ENCODE measurements around the gene OR14A16.

Gene OR14A16

DNA sequence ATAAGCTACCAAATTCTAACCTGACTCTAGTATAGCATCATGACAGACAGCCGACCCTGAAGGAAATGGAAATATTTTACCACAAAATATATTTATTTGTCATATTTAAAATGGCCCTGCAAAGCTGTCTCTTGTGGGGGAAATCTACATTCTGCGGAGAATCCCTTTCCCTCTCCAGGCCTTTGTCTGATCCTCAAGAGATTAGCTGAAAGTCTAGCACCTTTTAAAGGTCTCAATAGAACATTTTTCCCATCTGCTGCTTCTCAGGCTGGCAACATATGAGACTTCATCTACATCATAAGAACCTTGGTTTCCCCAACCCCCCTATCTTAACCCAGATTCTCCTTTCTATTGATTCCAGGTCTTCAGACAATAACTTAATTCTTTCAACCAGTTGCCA is 19.5 kb upstream of the OR14A16 start:
- H3K4me3 ChIP-seq (ENCODE audit: control insufficient read depth, low read depth, low read length), result no peak overlapping the region
- no peak for DNase-seq (ENCODE audit: low read depth)
- no peak for TF ChIP-seq CTCF (IDR thresholded peaks at IDR 0.05; ENCODE audit: control insufficient read depth, insufficient read depth, low read depth, low read length, missing control alignments)

- no peak within 1 kb of the TSS for H3K4me3 ChIP-seq (ENCODE audit: control insufficient read depth, low read depth, low read length)
- TF ChIP-seq CTCF (IDR thresholded peaks at IDR 0.05; ENCODE audit: control insufficient read depth, insufficient read depth, low read depth, low read length, missing control alignments), result no peak
- DNase-seq (ENCODE audit: low read depth), result no peak
Measured at GRCh38 chr1:247841796-247842195, 17.9 kb upstream of the OR14A16 start, which contains the start of gene OR11L1. Gene OR11L1, minus strand, starts transcription at chr1:247841896. Its CDS starts 0 bp downstream, at chr1:247841896.

- no peak for TF ChIP-seq CTCF (IDR thresholded peaks at IDR 0.05; ENCODE audit: control insufficient read depth, insufficient read depth, low read depth, low read length, missing control alignments)
- DNase-seq (ENCODE audit: low read depth), result no peak
Measured at GRCh38 chr1:247840818-247841217, 16.9 kb upstream of the OR14A16 start.

DNA sequence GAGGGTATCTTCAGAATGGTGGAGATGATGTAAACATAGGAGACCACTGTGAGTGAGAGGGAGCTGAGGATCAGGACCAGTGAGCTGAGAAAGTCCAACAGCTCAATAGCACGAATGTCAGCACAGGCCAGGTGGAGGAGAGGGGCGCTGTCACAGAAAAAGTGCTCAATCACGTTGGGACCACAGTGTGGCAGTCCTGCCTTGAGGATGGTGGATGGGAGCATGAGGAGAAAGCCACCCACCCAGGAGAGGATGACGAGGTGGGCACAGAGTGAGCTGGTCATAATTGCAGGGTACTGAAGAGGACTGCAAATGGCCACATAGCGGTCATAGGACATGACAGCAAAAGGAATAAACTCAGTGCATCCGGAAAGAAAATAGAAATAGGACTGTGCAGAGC is 9.7 kb upstream of the OR14A16 start:
- no peak overlapping the region for H3K4me3 ChIP-seq (ENCODE audit: control insufficient read depth, low read depth, low read length)
- no peak for DNase-seq (ENCODE audit: low read depth)
- no peak for TF ChIP-seq CTCF (IDR thresholded peaks at IDR 0.05; ENCODE audit: control insufficient read depth, insufficient read depth, low read depth, low read length, missing control alignments)

More at GRCh38 chr1:247840818-247841217, 16.9 kb upstream of the OR14A16 start:
- no peak overlapping the region for H3K4me3 ChIP-seq (ENCODE audit: control insufficient read depth, low read depth, low read length)

- DNase-seq (ENCODE audit: low read depth), result no peak
- TF ChIP-seq CTCF (IDR thresholded peaks at IDR 0.05; ENCODE audit: control insufficient read depth, insufficient read depth, low read depth, low read length, missing control alignments), result no peak
- H3K4me3 ChIP-seq (ENCODE audit: control insufficient read depth, low read depth, low read length), result no peak overlapping the region
Measured at GRCh38 chr1:247829656-247830055, 5.7 kb upstream of the OR14A16 start.

DNA sequence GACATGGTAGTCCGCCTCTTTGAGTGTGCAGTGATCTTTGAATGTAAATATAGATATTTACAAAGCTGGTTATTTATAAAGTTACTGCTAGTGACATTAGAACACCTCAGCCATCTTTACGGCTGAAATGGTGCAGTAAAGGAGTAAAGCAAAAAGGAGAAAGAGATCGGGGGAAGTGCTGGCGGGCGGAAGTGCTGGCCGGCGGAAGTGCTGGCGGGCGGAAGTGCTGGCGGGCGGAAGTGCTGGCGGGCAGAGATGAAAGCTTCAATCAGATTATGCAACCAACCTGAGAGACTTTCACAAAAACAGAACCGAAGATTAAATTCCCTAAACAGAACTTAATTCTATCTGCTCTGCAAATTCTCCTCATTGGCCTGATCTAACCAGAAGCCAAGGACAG is 1.4 kb upstream of the OR14A16 start:
- no peak overlapping the region for H3K4me3 ChIP-seq (ENCODE audit: control insufficient read depth, low read depth, low read length)
- no peak for DNase-seq (ENCODE audit: low read depth)
- no peak for TF ChIP-seq CTCF (IDR thresholded peaks at IDR 0.05; ENCODE audit: control insufficient read depth, insufficient read depth, low read depth, low read length, missing control alignments)

DNA sequence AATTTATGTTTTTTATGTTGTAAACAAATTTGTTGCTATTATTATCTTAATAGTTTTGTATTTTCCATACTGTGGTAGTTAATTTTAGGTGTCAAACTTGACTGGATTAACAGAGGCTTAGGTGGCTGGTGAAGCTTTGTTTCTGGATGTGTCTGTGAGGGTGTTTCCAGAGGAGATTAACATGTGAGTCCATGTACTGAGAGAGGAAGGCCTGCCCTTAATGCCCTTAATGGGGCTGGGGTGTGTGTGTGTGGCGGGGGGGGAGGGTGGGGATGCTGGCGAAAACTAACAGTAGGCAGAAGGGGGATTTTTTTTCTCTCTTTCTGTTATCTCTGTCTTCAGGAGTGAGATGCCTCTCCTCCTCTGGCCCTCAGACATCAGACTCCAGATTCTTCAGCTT is 1.9 kb downstream of the OR14A16 start:
- DNase-seq (ENCODE audit: low read depth), result no peak
- TF ChIP-seq CTCF (IDR thresholded peaks at IDR 0.05; ENCODE audit: control insufficient read depth, insufficient read depth, low read depth, low read length, missing control alignments), result no peak
- H3K4me3 ChIP-seq (ENCODE audit: control insufficient read depth, low read depth, low read length), result no peak overlapping the region

Data from AG09309 (cell line).